ENCODE measurements around the gene SHISAL2B.

DNA sequence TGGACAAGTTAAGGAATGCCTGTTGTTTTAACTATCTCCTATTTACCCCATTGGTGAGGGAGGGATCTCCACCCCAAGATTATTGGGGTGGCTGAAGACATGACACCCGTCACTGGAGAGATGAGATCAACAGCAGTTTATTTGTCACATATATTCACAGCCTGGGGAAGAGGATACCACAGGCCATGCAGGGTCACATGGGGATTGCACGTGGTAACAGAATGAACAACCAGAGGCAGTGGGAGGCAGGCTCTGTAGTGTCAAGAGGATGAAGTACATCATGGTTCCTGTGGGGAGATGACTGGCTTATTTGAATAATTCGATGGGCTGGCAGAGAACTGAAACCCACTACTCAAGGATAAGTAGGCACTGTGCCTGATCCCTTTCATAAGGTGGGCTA, 18.6 kb upstream of the SHISAL2B start:
- TF ChIP-seq, protein P1, sequence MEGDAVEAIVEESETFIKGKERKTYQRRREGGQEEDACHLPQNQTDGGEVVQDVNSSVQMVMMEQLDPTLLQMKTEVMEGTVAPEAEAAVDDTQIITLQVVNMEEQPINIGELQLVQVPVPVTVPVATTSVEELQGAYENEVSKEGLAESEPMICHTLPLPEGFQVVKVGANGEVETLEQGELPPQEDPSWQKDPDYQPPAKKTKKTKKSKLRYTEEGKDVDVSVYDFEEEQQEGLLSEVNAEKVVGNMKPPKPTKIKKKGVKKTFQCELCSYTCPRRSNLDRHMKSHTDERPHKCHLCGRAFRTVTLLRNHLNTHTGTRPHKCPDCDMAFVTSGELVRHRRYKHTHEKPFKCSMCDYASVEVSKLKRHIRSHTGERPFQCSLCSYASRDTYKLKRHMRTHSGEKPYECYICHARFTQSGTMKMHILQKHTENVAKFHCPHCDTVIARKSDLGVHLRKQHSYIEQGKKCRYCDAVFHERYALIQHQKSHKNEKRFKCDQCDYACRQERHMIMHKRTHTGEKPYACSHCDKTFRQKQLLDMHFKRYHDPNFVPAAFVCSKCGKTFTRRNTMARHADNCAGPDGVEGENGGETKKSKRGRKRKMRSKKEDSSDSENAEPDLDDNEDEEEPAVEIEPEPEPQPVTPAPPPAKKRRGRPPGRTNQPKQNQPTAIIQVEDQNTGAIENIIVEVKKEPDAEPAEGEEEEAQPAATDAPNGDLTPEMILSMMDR (IDR thresholded peaks at IDR 0.05; ENCODE audit: borderline replicate concordance, extremely low read depth, low read length, poor library complexity, severe bottlenecking), result no peak
- TF ChIP-seq EZH2 (IDR thresholded peaks at IDR 0.05; ENCODE audit: borderline replicate concordance, low read depth, low read length, severe bottlenecking), result no peak
